Brain pericyte (primary cell): ENCODE measurements around the gene PPM1L.
A peak's percentile ranks its signal among the peaks of the same experiment; 100 is the strongest.

Source experiments
- DNase-seq: peaks from one replicate; pipeline ENCODE4 v3.0.0-alpha.2; 2012; ENCODE audit warnings: low read depth, low spot score

The PPM1L gene

DNA sequence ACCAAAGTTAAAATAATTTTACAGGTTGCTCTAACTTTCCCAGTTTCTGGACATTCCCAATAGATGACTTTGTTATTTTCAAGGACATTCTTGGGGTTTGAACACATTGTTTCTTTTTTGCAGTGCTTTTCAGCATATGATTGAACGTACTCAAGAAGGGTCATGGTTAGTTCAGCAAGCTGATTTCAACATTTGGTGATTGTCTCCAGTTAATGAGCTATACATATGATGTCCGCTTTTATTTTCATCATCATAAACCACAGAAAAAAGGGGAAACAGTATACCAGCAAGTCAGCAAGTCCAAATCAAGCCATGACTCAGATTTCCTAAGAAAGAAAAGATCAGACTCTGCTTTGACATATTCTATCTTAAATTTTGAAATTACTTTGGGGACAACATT is 279.7 kb downstream of the PPM1L start:
- DNase-seq, result no peak

DNA sequence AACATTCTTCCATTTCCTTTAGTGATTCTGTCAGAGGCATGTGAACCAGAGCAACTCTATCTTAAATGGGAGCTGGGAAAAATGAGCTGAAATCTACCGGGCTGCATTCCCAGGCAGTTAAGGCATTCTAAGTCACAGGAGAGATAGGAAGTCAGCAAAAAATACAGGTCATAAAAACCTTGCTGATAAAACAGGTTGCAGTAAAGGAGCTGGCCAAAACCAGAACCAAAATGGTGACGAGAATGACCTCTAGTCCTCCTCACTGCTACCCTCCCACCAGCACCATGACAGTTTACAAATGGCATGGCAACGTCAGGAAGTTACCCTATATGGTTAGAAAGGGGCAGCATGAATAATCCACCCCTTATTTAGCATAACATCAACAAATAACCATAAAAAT is 282.7 kb downstream of the PPM1L start:
- no peak for DNase-seq

DNA sequence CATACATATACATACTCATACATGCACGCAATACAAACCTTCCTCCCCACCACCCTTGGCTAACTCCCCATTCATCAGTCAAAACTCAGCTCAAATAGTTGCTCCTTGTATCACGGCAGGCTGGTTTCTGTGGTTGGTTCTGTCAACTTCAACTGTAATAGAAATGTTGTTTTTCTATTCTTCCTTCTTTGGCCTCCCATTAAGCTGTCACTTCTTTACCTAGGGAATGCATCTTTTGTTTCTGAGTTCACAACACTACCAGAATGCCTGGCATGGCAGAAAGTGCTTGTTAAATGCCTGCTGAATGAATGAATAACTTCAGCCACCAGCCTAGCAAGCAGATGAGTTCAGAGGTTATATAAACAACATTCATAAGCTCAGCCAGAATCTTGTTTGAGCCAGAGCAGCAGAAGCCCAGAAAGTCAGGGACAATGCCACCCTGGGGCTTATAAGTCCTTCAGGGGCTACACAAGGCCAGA is 286.0 kb downstream of the PPM1L start:
- DNase-seq, result no peak

DNA sequence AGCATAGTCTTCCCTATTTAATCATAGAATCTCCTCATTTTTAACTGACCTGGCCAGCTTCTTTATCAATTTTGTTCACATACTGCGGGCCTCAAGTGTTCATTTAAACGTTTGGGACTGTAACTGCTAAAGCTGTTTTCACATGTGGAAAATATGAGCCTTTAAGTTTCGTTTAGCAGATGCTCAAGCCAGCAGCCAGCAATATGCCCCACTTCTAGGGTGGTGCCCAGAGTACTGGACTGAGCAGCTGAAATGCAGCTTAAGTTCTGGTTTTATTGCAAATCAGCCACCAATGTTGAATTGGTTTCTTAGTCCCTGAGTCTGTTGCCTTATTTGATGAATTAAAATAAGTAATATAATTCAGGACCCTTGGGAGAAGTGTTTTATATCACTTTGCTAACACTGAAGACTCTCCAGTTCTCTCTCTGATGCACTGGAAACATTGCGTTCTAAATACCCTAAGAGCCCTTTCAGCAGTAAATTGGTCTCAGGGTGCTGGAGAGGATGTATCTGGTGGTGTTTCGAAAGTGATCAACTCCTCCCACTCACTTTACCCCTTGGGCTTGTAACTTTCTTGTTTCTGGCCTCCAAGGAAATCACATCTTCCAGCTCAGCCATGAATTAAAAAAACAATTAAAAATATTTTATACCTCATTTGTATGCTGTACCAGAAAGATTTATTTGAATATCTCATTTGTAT is 287.5 kb downstream of the PPM1L start:
- no peak for DNase-seq

DNA sequence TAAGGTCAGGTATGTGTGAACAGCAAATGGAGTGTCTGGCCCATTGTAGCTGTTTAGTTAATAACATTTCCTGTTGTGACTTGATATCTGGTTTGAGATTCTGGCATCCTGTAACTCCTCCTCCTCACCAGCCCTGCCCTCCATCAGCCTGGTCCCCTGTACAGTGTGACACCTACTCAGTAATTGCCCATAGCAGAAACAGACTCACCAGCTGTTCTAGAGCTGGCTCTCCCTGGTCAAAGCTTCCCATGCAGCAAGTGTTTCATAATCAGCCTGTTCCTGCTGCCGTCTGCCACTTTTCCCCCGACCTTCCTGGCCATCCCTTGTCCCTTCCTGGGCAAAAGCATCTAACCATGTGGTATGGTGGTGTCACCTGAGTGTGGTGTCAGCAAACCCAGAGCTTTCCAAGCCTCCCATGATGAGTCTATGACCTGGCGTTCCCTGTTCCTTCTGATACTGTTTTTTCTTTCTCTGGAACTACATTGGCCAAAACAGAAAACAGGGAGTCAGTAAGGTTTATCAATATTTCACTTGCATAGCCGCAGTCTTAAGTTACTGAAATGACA is 293.7 kb downstream of the PPM1L start:
- DNase-seq, result no peak

DNA sequence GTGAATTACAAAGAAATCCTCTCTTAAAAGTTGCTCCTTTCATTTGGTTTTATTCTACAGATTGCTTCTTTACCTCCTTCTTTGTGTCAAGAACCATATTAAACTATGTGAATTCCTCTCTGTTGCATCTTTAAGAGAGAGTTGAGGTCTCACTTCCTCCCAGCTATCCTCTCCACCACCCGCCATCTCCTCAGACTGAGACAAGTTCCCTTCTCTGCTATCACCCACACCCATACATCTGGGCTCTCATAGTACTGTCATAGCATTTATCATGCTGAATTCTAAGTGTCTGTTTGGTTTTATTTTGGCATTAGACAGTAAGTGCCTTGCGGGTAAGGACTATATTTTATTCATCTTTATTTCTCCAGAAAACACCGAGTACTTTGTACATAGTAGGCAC is 294.9 kb downstream of the PPM1L start:
- DNase-seq, result no peak

DNA sequence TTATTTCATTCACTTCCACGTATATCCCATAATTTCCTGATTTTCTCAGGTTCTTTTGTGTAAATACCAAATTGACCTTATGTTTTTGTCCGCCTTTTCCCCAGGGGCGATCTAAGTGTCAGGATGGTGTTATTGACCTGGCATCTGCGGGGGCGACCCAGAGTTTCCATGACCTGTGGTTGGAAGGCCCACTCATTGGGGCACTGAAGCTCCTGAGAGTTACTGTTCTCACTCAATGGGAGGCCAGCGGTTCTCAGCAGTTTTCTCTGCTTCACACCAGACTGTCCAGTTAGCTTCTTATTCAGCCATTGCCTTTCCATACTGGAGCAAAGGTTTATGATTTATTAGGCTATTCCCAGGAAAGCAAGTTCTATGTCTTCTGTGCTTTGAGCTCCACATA is 295.8 kb downstream of the PPM1L start:
- DNase-seq, result no peak

DNA sequence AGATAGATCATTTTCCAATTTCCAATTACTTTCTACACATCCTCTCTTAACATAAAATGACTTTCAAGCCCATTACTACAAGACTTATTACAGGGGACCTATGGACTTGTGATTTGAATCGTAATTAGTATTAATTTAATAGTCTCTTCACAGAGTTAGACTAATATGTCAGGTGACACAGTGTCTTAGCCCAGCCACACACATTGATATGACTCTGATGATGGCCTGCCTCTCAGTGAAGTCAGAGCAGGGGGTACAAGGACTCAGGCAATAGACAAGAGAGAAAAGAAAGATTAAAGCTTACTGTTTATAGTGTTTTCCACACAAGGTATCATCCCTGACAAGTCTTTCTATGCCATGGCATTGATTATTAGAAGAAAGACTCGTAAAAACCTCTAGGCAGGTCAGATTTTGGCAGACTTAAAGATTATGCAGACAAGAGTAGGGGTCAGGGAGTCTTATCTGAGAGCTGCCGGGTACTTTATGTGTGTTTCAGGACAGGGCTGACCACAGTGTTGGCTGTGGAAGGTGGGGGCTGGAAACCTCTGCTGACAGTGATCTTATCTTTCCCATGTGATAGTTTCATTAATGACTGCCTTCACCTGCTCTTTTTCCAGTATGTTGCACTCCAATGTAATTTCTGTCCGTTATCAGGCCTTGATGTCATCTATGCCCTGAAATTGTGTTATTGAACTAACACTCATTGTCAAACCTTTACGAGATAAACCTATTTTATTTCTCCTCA is 299.0 kb downstream of the PPM1L start:
- DNase-seq, result no peak

DNA sequence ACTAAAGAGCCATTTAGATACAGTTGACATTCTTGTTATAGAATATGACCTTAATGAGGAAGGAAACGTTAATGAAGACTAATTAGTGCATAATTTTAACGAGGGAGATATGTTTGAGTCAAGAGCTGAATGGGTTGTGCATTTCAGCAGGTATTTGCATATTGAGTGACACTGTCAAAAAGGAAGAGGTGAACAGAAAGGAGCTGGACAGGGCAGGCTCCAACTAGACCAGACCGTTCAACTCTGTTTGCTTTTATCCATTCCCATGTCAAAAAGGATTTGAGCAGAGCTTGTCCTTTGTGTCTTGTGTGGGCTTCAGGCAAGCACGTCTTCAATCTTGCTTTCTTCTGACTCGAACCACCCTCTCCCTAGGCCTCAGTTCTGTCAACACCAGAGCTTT is 308.4 kb downstream of the PPM1L start:
- no peak for DNase-seq

DNA sequence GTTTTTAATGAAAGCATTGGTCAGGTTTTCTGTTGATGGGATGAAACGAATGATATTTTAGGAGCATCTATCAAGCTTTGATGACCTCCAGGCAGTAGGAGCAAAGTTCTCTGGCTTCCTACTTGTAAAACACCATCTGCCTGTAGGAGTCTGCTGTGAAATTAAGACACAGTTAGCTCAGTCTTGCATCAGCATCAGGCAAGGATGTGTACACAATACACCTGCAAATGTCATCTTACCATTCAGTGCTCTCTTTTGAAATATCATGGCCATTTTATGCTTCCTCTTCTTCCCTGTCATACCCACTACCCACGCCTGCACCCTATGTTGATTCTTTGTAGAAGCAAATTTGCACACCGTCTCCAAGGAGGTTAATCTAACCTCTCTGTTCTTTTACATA is 310.9 kb downstream of the PPM1L start:
- no peak for DNase-seq

DNA sequence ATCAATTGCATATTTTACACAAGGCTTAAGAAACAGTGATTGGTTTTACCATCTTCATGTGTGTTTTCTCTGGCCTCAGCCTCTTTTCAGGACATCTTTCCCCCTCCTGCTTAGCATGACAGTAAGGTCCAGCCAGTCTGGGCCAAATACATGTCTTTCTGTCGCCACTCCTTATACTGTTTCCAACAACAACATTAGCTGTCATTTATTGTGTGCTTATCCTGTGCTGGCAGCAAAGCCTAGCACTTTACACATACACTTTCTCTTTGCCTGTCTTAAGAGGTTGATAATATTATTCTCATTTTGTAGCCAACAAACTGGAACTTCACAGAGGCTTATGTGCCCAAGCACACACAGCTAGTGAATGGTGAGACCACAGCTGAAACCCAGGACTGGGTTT is 311.3 kb downstream of the PPM1L start:
- DNase-seq, result no peak

DNA sequence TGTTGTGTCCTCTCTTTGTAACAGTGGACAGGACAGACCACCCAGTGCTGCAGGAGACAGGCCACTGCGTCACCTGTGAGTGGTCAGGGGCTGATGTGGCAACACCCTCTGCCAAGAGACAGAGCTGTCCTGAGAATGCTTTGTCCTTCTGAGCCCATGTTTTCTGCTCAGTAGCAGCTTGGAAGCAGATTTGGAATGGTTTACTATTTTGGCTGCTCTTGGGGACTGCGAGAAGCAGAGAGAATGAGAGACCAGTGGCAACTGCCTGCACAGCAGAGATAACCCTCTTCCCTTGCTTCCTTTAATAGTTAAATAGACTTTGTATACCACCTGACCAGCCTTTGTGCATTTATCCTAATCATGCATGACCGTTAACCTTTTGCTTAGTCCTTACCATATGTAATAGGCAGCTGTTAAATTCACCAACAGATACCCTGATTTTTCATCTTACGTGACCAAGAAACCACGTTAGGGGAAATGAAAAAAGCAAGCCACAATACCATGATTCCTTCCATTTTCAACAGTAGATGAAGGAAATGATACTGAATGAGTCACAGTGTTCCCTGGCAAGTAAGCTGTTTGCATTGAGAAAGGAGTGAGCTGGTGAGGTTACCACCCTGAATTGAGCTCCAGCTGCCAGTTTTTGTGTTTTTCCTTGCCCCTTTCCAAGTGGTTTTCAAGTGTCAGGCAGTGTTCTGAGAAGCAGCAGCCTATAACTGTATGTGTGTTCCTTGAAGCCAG is 313.6 kb downstream of the PPM1L start:
- peak; percentile 54 for DNase-seq

DNA sequence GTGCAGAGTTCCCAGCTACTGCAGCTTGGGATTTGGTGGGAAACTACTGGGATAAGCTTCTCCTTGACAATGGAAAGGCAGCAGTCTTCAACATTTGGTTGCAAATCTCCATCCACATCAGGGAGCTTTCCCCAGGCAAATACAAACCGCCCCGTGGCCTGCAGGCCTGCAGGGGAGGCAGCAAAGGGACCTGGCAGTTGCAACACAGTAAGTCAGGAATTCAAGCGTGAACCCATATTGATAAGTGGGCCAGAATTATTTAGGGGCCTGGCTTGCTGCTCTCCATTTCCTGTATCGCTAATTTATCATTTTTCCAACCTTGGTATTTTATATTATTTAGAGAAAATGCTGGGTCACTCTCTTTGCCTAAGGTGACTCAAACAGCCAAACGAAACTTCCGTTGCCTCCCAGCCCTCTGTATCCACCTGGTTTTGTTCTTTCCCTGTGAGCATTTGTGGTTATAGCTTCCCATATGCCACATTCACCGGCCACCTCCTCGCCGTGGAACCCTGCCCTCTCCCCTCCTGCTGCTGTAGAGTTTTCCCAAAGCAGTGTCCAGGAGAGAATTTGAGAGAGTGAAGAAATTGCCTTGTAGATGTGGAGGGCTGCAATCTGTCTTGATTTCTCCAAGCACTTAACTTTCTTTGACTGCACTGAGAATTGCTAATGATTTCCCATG is 314.4 kb downstream of the PPM1L start:
- DNase-seq, result no peak

DNA sequence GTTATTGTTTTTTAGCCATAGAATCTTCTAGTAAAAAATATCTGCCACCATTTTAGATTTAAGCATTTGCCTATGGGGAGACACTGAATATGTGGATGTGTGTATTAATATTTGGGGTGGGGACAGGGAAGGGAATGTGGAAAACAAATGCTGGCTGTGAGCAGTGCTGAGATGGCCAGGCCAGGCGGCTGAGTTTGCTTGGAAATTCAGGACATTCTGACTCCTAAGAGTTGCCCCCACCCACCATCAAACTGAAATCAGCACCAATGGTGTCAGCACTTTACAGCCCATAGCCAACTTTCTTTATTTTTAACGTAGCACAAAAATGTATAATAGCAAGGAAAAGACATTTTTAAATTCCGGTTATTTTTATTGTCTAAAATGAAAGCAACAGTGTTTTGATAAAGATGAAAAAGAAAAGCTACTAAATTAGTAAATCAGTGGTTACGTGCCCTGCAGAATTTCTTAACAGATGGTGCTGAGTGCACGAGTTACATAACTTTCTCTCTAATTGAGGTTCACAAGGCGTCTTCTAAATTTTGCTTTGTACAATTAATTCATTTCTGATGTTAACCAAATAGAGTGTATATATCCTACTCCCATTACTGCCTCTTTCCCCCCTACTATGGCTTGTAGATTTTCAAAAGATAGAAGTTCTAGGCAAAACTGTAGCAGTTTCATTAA is 315.1 kb downstream of the PPM1L start:
- DNase-seq, result no peak

DNA sequence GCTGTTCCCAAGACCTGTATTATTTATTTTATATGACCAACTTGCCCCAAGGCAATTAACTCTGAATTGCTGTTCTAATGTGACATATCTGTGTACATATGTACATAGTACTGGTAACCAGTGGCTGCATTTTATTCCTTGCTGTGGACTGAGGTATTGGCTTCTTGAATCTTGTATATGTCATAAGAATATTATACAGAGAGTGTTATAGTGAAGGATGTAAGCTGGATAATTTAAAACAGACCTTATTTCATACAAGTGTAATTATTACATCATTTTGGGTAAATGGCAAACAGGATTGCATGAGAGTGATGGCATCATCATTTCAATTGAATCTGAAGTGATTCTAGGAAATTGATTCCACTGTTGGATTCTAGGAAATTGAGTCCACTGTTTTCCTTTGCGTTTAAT is 316.2 kb downstream of the PPM1L start:
- no peak for DNase-seq

DNA sequence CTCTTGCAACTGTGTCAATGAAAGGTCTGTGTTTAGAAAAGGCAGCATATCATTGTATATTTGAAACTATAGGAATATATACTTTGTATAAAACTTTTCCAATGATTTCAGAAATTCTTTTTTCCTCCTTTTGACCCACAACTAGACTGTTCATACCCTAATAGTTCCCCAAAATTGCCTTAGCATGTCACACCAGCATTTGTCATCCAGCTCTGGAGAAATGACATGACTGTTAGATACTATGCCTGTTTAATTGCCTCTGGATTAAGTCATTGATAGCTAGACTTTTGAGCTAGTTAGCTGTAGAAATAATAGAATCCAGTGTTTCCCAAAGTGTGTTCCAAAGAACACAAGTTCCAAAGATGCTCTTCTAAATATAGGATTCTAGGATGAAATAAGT is 316.7 kb downstream of the PPM1L start:
- DNase-seq, result no peak

DNA sequence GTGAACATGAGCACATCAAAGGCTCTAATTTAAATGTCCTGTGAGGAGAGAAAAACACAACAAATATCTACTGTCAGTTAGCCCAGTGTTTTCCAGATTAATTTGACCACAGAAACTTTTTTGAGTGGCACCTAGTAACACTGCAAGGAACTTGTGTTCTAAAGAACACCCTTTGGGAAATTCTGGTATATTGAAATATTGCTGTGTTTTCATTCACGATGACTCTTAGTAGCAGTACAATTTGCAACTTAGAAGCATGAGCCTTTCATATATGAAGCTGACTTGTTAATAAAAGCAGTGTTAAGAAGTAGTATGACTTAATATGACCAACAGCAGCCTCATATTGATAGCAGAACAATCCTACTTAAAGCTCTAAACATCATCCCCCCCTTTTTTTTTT is 317.1 kb downstream of the PPM1L start:
- no peak for DNase-seq

DNA sequence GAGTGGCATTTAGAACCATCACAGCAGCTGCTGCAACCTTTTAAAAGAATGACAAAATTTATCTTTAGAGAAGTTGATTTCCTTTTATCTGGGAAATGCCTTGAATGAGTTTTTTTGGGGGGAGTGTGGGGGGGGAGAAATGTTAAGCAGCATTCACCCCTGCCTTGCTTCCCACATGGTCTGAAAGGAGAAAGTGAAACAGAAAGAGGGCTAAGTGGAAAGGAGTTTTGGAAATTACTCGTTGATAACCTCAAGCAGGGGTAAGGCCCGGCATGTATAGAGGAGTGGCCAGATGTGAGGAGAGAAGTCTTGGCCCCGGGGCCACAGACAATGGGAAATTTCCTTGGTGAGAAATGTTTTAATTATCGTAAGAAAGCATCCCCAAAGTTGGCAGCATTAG is 325.6 kb downstream of the PPM1L start:
- DNase-seq, result no peak

DNA sequence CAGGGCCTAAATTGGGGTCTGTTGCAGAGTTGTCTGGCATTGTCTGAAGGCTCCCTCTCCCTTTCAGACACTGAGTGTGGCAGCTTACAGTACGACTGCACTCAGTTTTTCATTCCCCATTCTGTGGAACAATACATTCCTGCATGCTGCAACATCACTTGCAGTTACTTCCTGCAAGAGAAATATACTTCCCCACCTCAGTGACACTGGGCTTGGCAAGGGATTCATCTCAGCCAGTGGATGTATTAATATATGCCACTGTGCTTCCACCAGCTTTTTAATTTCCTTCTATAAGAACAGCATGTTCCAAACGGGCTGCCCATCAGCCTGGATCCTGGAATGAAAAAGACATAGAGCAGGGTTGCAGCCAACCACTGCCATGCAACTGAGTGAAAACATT is 326.0 kb downstream of the PPM1L start:
- DNase-seq, result no peak

DNA sequence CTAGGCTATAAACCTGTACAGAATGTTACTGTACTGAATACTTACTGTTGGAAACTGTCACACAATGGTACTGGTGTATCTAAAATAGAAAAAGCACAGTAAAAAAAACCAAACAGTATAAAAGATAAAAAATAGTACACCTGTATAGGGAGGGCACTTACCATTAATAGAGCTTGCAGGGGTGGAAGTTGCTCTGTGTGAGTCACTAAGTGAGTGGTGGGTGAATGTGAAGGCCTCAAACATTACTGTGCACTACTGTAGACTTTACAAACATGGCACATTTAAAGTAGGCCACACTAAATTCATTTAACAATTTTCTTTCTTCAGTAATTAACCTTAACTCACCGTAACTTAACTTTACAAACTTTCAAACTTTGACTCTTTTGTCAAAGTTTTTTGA is 327.1 kb downstream of the PPM1L start:
- DNase-seq, result no peak

DNA sequence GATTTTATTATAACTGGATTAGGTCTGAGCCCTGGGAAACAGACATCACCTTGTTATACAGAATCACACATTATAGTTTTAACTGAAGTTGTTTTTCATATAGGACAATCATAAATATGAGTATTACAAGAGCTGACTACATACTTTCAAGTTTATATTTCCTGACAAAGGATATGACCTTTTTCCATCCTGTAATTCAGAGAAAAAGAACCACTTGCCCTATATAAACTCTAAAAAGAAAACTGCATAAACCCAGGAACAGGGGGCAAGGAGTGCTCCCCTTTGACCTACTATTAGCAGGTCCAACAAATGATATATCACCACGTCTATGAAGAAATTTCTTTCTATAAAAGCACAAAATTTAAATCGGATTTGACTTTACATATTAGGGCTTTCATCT is 328.2 kb downstream of the PPM1L start:
- no peak for DNase-seq
